HCT116 (cell line): Measurements from ENCODE around the gene PYGO2. TPM values are rescaled to one million over a fixed set of nuclear protein-coding genes. Genes with fewer than 3 reads are reported as not detected.

Experiments used
- ATAC-seq: fragments of 200-7000 bp; cut with Tn5 transposase; 2 replicates; pipeline ENCODE4 v1.9.1; 2020; ENCODE audit warnings: mild to moderate bottlenecking, moderate library complexity
- BruUV-seq: library from RNA; stranded (reverse); fragments of 400-500 nt; replicated peaks from 2 replicates; lab custom pipeline; 2021; lab: Mats Ljungman, UMichigan
- CTCF ChIA-PET: fragments of 300-600 bp; sonication (Branson Sonifier 250); formaldehyde crosslinking; loops from one replicate; lab custom pipeline; 2021; ENCODE audit warnings: antibody characterized with exemption; lab: Charles Lee
- POLR2A ChIA-PET: fragments of 300-600, 350-600 bp; sonication (Branson Sonifier 250); formaldehyde crosslinking; loops from one replicate; lab custom pipeline; 2021; ENCODE audit warnings: antibody characterized with exemption; lab: Charles Lee
- RAD21 ChIA-PET, 2 experiments: fragments of 300-600 bp; sonication (Branson Sonifier 250); formaldehyde crosslinking; loops; one replicate each; lab custom pipeline; 2023; ENCODE audit warnings: low total read pairs in 2 of 2; ENCODE audit not compliant: uncharacterized antibody in 2 of 2, unreplicated experiment in 2 of 2, low non-redundant PET in 1 of 2; lab: Charles Lee
- DNase-seq: peaks from one replicate; pipeline ENCODE4 v3.0.0-alpha.2; 2010; ENCODE audit warnings: low read depth, low spot score
- H2AFZ ChIP-seq: fragments of 200-600 bp; shearing (Covaris generic), sonication (generic); 2 replicates; pipeline ENCODE4 v1.6.1; 2017; ENCODE audit warnings: low read depth, mixed run types, mixed read lengths, antibody characterized with exemption, low read length; ENCODE audit not compliant: poor library complexity, severe bottlenecking
- H3K27ac ChIP-seq: 2 replicates; pipeline ENCODE4 v1.5.1; 2012; ENCODE audit warnings: low read depth, low read length
- H3K27me3 ChIP-seq: fragments of 200-600 bp; sonication (generic); 2 replicates; pipeline ENCODE4 v1.6.1; 2016; ENCODE audit warnings: mixed run types, low read length, mixed read lengths; ENCODE audit not compliant: insufficient read depth
- H3K36me3 ChIP-seq, 2 experiments: fragments of 200-500 bp in 1 of 2; fragments of 200-600 bp in 1 of 2; sonication (Bioruptor generic) in 1 of 2; sonication (generic) in 1 of 2; 2 replicates each; pipeline versions ENCODE4 v1.5.1 to v1.6.1; 2014 to 2016; ENCODE audit warnings: low read length in 2 of 2, inconsistent platforms in 1 of 2, mixed read lengths in 1 of 2, mixed run types in 1 of 2; ENCODE audit not compliant: insufficient read depth in 2 of 2, control insufficient read depth in 1 of 2
- H3K4me1 ChIP-seq, 2 experiments: fragments of 200-600 bp in 1 of 2; sonication (generic) in 1 of 2; 2 replicates each; pipeline versions ENCODE4 v1.5.1 to v1.6.1; 2012 to 2017; ENCODE audit warnings: low read length in 2 of 2, inconsistent platforms in 1 of 2, mild to moderate bottlenecking in 1 of 2, mixed read lengths in 1 of 2, mixed run types in 1 of 2, moderate library complexity in 1 of 2; ENCODE audit not compliant: insufficient read depth in 2 of 2, control insufficient read depth in 1 of 2
- H3K4me2 ChIP-seq: fragments of 200-600 bp; sonication (generic); 2 replicates; pipeline ENCODE4 v1.6.1; 2017; ENCODE audit warnings: mixed run types, low read length, mixed read lengths
- H3K4me3 ChIP-seq, 2 experiments: fragments of 200-600 bp in 1 of 2; sonication (generic) in 1 of 2; replicated peaks in 1 of 2; 2 replicates each; pipeline ENCODE4 v1.5.1; 2011 to 2016; ENCODE audit warnings: low read length in 2 of 2, control low read depth in 1 of 2, low read depth in 1 of 2, mild to moderate bottlenecking in 1 of 2, mixed read lengths in 1 of 2, mixed run types in 1 of 2
- H3K79me2 ChIP-seq: fragments of 200-600 bp; sonication (generic); 2 replicates; pipeline ENCODE4 v1.6.1; 2017; ENCODE audit warnings: mild to moderate bottlenecking, mixed run types, low read length, moderate library complexity, mixed read lengths; ENCODE audit not compliant: insufficient read depth
- H3K9ac ChIP-seq: fragments of 200-600 bp; sonication (generic); 2 replicates; pipeline ENCODE4 v1.6.1; 2016; ENCODE audit warnings: low read length, mixed read lengths
- H3K9me2 ChIP-seq: fragments of 200-600 bp; sonication (generic), shearing (Covaris generic); 2 replicates; pipeline ENCODE4 v1.6.1; 2017; ENCODE audit warnings: mixed run types, mild to moderate bottlenecking, moderate library complexity; ENCODE audit not compliant: insufficient read depth
- H3K9me3 ChIP-seq, 2 experiments: fragments of 200-500 bp in 1 of 2; fragments of 200-600 bp in 1 of 2; sonication (Bioruptor generic) in 1 of 2; sonication (generic) in 1 of 2; 2 replicates each; pipeline ENCODE4 v1.6.1; 2014 to 2017; ENCODE audit warnings: low read length in 2 of 2, mixed read lengths in 2 of 2, inconsistent platforms in 1 of 2, low read depth in 1 of 2, mild to moderate bottlenecking in 1 of 2, mixed run types in 1 of 2, moderate library complexity in 1 of 2; ENCODE audit not compliant: control insufficient read depth in 1 of 2, insufficient read depth in 1 of 2
- H4K20me1 ChIP-seq: fragments of 200-600 bp; sonication (generic), shearing (Covaris generic); 2 replicates; pipeline ENCODE4 v1.6.1; 2017; ENCODE audit warnings: mixed run types, mild to moderate bottlenecking, moderate library complexity; ENCODE audit not compliant: insufficient read depth
- CTCF ChIP-seq, 3 experiments: fragments of 200-600 bp in 1 of 3; sonication (generic) in 1 of 3; IDR thresholded peaks in 2 of 3; conservative IDR thresholded peaks in 1 of 3; 2 replicates each; pipeline ENCODE4 v1.5.1; 2012 to 2017; ENCODE audit warnings: low read depth in 2 of 3, low read length in 2 of 3, antibody characterized with exemption in 1 of 3, borderline replicate concordance in 1 of 3, control low read depth in 1 of 3, mild to moderate bottlenecking in 1 of 3, mixed read lengths in 1 of 3, mixed run types in 1 of 3, moderate library complexity in 1 of 3; ENCODE audit not compliant: insufficient read depth in 1 of 3
- FOSL1 ChIP-seq: IDR thresholded peaks from 2 replicates; pipeline ENCODE4 v1.6.1; 2012; ENCODE audit warnings: low read depth
- JUND ChIP-seq: IDR thresholded peaks from 2 replicates; pipeline ENCODE4 v1.6.1; 2012
- POLR2A ChIP-seq: IDR thresholded peaks from 2 replicates; pipeline ENCODE4 v1.7.0; 2011; ENCODE audit warnings: borderline replicate concordance; ENCODE audit not compliant: insufficient read depth, insufficient read length; ENCODE audit errors: extremely low read depth
- RAD21 ChIP-seq: IDR thresholded peaks from 2 replicates; pipeline ENCODE4 v1.6.1; 2012; ENCODE audit warnings: low read depth, mild to moderate bottlenecking
- REST ChIP-seq: IDR thresholded peaks from 2 replicates; pipeline ENCODE4 v1.6.1; 2012; ENCODE audit warnings: low read depth
- SIN3A ChIP-seq: IDR thresholded peaks from 2 replicates; pipeline ENCODE4 v1.6.1; 2012; ENCODE audit warnings: low read depth
- SP1 ChIP-seq: IDR thresholded peaks from 2 replicates; pipeline ENCODE4 v1.6.1; 2012; ENCODE audit warnings: low read depth
- SRF ChIP-seq: IDR thresholded peaks from 2 replicates; pipeline ENCODE4 v1.6.1; 2012; ENCODE audit warnings: low read depth
- ZBTB33 ChIP-seq: IDR thresholded peaks from 2 replicates; pipeline ENCODE4 v1.6.1; 2011; ENCODE audit warnings: mild to moderate bottlenecking, low read length, moderate library complexity; ENCODE audit not compliant: insufficient replicate concordance; ENCODE audit errors: extremely low read depth
- ZNF274 ChIP-seq: fragments of 200-500 bp; sonication (Bioruptor generic); IDR thresholded peaks from 2 replicates; pipeline ENCODE4 v1.6.1; 2014; ENCODE audit warnings: mild to moderate bottlenecking, low read depth, low read length, inconsistent platforms
- intact Hi-C: fragments of 100-400 bp; cut with micrococcal nuclease; formaldehyde crosslinking; loops from 2 replicates; pipeline ENCODE4 v1.10.0; 2022
- total RNA-seq: library from RNA; stranded (reverse); gene quantifications from one replicate; pipeline ENCODE4 v1.2.1, GENCODE V29; 2021; ENCODE audit not compliant: unreplicated experiment

Gene PYGO2
- total RNA-seq, 1 experiment from 2014 or later = 37.2 TPM

GRCh38 chr1:154956544-154956941 lies 5.0 kb downstream of the PYGO2 start (continued):
- TF ChIP-seq ZBTB33 = no peak

- peaks cover 9% of the 10 kb centered on the region for H3K79me2 ChIP-seq
- no peaks in the 10 kb centered on the region for H4K20me1 ChIP-seq
- TF ChIP-seq CTCF (IDR thresholded peaks at IDR 0.05 in 2 of 3, conservative IDR thresholded peaks at IDR 0.05 in 1 of 3; ENCODE audit: borderline replicate concordance in 1 of 3, insufficient read depth in 1 of 3, low read depth in 2 of 3, low read length in 2 of 3) (peak in 2 of 3 experiments; percentile 2 to 30; a peak in 2 of 6 replicates), REST (no peak), JUND (no peak), ZNF274 (no peak), SRF (no peak), RAD21 (peak; percentile 44), FOSL1 (no peak), POLR2A (peak; percentile 30), SIN3A (peak; percentile 28; the same call in 1 of the 2 replicates), SP1 (peak; percentile 59)
- no peak within 1 kb of the TSS for H2AFZ ChIP-seq
- intact Hi-C loops = no loop called here
- peaks cover 18 to 40% of the 10 kb centered on the region in 2 experiments for H3K4me1 ChIP-seq
- H3K27me3 ChIP-seq = no peaks in the 10 kb centered on the region
- H3K9me3 ChIP-seq = no peaks in the 10 kb centered on the region
- H3K36me3 ChIP-seq = peaks cover 3 to 13% of the 10 kb centered on the region in 2 experiments; a peak in 2 of 4 replicates
- ChIA-PET CTCF (interaction anchor here (0.8 to 1.3 kb wide), 6 partner anchors 18 to 409 kb away, joined by 3 to 5 read pairs (median 4); partner anchors contain the start of gene ADAM15), POLR2A (interaction anchor here (0.8 to 2.4 kb wide), 3 partner anchors 12 to 17 kb away, joined by 4 to 10 read pairs (median 9); partner anchors contain the start of gene SHC1), RAD21 (interaction anchor here in 1 of 2 experiments (1.0 kb wide), 1 partner anchor 95 kb away, joined by 4 read pairs; the partner anchor contains the start of gene ADAM15)
- no TSS peak for BruUV-seq
- peak; percentile 80 for DNase-seq
- peak; percentile 88 for ATAC-seq
- H3K4me3 ChIP-seq = peak within 1 kb of the TSS; percentile 60 to 62
- no peaks in the 10 kb centered on the region for H3K9me2 ChIP-seq
- H3K4me2 ChIP-seq = peak within 1 kb of the TSS; percentile 87
- H3K9ac ChIP-seq = peak within 1 kb of the TSS; percentile 56
- peak within 1 kb of the TSS; percentile 5; the same call in 1 of the 2 replicates for H3K27ac ChIP-seq
Observed at GRCh38 chr1:154955718-154956543, 5.7 kb downstream of the PYGO2 start, which contains the start of gene PBXIP1. PBXIP1 (minus strand) TSS chr1:154956099; CDS start chr1:154953721, 2,378 bp downstream.
